Neural progenitor cell (in vitro differentiated cells): ENCODE measurements around the gene SPOCK1. TPM values are rescaled to one million over a fixed set of nuclear protein-coding genes. Genes with fewer than 3 reads are reported as not detected.
A peak's percentile ranks its signal among the peaks of the same experiment; 100 is the strongest.
"Not testable (repeated sequence)": the region's sequence is repeated elsewhere in the genome, so short reads cannot be mapped to it uniquely, and the experiment has no call there.

ENCODE experiments used
- DNase-seq: peaks from one replicate; pipeline ENCODE4 v3.0.0-alpha.2; 2016; ENCODE audit warnings: low spot score
- H2AFZ ChIP-seq: fragments of 200-600 bp; sonication (generic); replicated peaks from 2 replicates; pipeline ENCODE4 v1.6.1; 2016; ENCODE audit warnings: antibody characterized with exemption
- H3F3A ChIP-seq: fragments of 200-600 bp; sonication (generic); 2 replicates; pipeline ENCODE4 v1.6.1; 2016; ENCODE audit warnings: antibody characterized with exemption, low read depth
- H3K27ac ChIP-seq: fragments of 200-600 bp; sonication (generic); 2 replicates; pipeline ENCODE4 v1.5.1; 2016; ENCODE audit warnings: mild to moderate bottlenecking
- H3K27me3 ChIP-seq: fragments of 200-600 bp; sonication (generic); 2 replicates; pipeline ENCODE4 v1.6.1; 2016; ENCODE audit warnings: mild to moderate bottlenecking, moderate library complexity
- H3K36me3 ChIP-seq: fragments of 200-600 bp; sonication (generic); 2 replicates; pipeline ENCODE4 v1.5.1; 2016
- H3K4me1 ChIP-seq: fragments of 200-600 bp; sonication (generic); 2 replicates; pipeline ENCODE4 v1.6.1; 2016; ENCODE audit warnings: mixed run types
- H3K4me2 ChIP-seq: fragments of 200-600 bp; sonication (generic); 2 replicates; pipeline ENCODE4 v1.6.1; 2016
- H3K4me3 ChIP-seq: fragments of 200-600 bp; sonication (generic); 2 replicates; pipeline ENCODE4 v1.5.1; 2016
- H3K79me2 ChIP-seq: fragments of 200-600 bp; sonication (generic); 2 replicates; pipeline ENCODE4 v1.6.1; 2016; ENCODE audit warnings: low read depth
- H3K9ac ChIP-seq: fragments of 200-600 bp; sonication (generic); 2 replicates; pipeline ENCODE4 v1.6.1; 2016
- H3K9me3 ChIP-seq: fragments of 200-600 bp; sonication (generic); 2 replicates; pipeline ENCODE4 v1.5.1; 2016; ENCODE audit warnings: low read depth
- H4K20me1 ChIP-seq: fragments of 200-600 bp; sonication (generic); 2 replicates; pipeline ENCODE4 v1.6.1; 2016; ENCODE audit warnings: low read depth
- H3K27ac Mint-ChIP-seq: 3 replicates; pipeline ENCODE4 v1.8.0; 2021; ENCODE audit warnings: mixed read lengths
- H3K27me3 Mint-ChIP-seq: 2 replicates; pipeline ENCODE4 v1.8.0; 2022; ENCODE audit warnings: low read depth, mild to moderate bottlenecking, inconsistent platforms, moderate library complexity, mixed read lengths; ENCODE audit not compliant: insufficient read depth
- H3K36me3 Mint-ChIP-seq: 3 replicates; pipeline ENCODE4 v1.8.0; 2021; ENCODE audit warnings: mixed read lengths
- H3K4me1 Mint-ChIP-seq: 3 replicates; pipeline ENCODE4 v1.8.0; 2021; ENCODE audit warnings: mixed read lengths
- H3K4me3 Mint-ChIP-seq: 3 replicates; pipeline ENCODE4 v1.8.0; 2021; ENCODE audit warnings: mild to moderate bottlenecking, moderate library complexity, mixed read lengths
- H3K9me3 Mint-ChIP-seq: 3 replicates; pipeline ENCODE4 v1.8.0; 2020; ENCODE audit warnings: mixed read lengths
- CTCF ChIP-seq: fragments of 200-600 bp; sonication (generic); IDR thresholded peaks from 2 replicates; pipeline ENCODE4 v1.5.1; 2017; ENCODE audit warnings: antibody characterized with exemption, mild to moderate bottlenecking
- EZH2 ChIP-seq: fragments of 200-600 bp; sonication (generic); IDR thresholded peaks from 2 replicates; pipeline ENCODE4 v1.6.1; 2017; ENCODE audit warnings: antibody characterized with exemption, mild to moderate bottlenecking, moderate library complexity
- EZH2phosphoT487 ChIP-seq: fragments of 200-600 bp; sonication (generic); IDR thresholded peaks from 2 replicates; pipeline ENCODE4 v1.6.1; 2017; ENCODE audit warnings: antibody characterized with exemption
- total RNA-seq: library from RNA; depleted of rRNA; stranded (reverse); fragments of >200 nt; gene quantifications from 2 replicates; pipeline ENCODE4 v1.2.3, GENCODE V29; 2015; ENCODE audit warnings: low replicate concordance

The SPOCK1 gene
- total RNA-seq, 1 donor from 2014 or later: 6.9 TPM

- no peaks in the 10 kb centered on the region for H3K27me3 Mint-ChIP-seq
- Histone ChIP-seq H3K4me1 (peaks cover 6% of the 10 kb centered on the region), H3K27me3 (no peaks in the 10 kb centered on the region), H3K9ac (no peak overlapping the region), H3K27ac (no peak overlapping the region), H3F3A (no peaks in the 10 kb centered on the region), H3K4me3 (no peak overlapping the region), H2AFZ (no peak overlapping the region), H3K79me2 (no peaks in the 10 kb centered on the region), H3K36me3 (no peaks in the 10 kb centered on the region), H4K20me1 (no peaks in the 10 kb centered on the region), H3K4me2 (no peak overlapping the region), H3K9me3 (no peaks in the 10 kb centered on the region)
- DNase-seq: no peak
- H3K36me3 Mint-ChIP-seq: no peaks in the 10 kb centered on the region
- H3K4me1 Mint-ChIP-seq: peaks cover 9% of the 10 kb centered on the region
- H3K27ac Mint-ChIP-seq: no peak overlapping the region
- TF ChIP-seq EZH2phosphoT487: no peak
- no peak for TF ChIP-seq CTCF
- TF ChIP-seq EZH2: no peak
- H3K9me3 Mint-ChIP-seq: no peaks in the 10 kb centered on the region
- H3K4me3 Mint-ChIP-seq: no peak overlapping the region
Measured at GRCh38 chr5:136981936-136982335, 517.2 kb downstream of the SPOCK1 start.

GRCh38 chr5:136979131-136979530 is 520.0 kb downstream of the SPOCK1 start:
- no peak overlapping the region for H3K4me3 ChIP-seq
- H3K36me3 ChIP-seq: no peaks in the 10 kb centered on the region
- no peak for DNase-seq
- no peak overlapping the region for H3K4me3 Mint-ChIP-seq
- no peaks in the 10 kb centered on the region for H3K9me3 Mint-ChIP-seq
- no peaks in the 10 kb centered on the region for H3F3A ChIP-seq
- no peak overlapping the region for H3K4me2 ChIP-seq
- H2AFZ ChIP-seq: no peak overlapping the region
- H3K27me3 Mint-ChIP-seq: no peaks in the 10 kb centered on the region
- H3K27ac Mint-ChIP-seq: no peak overlapping the region
- no peaks in the 10 kb centered on the region for H3K36me3 Mint-ChIP-seq
- H3K9ac ChIP-seq: no peak overlapping the region
- H3K9me3 ChIP-seq: no peaks in the 10 kb centered on the region
- H3K4me1 ChIP-seq: peaks cover under 1% of the 10 kb centered on the region
- no peaks in the 10 kb centered on the region for H4K20me1 ChIP-seq
- no peak overlapping the region for H3K27ac ChIP-seq
- no peaks in the 10 kb centered on the region for H3K4me1 Mint-ChIP-seq
- H3K79me2 ChIP-seq: no peaks in the 10 kb centered on the region
- TF ChIP-seq CTCF (no peak), EZH2 (no peak), EZH2phosphoT487 (no peak)
- H3K27me3 ChIP-seq: no peaks in the 10 kb centered on the region

GRCh38 chr5:136963504-136963903 is 535.6 kb downstream of the SPOCK1 start:
- H3K4me3 Mint-ChIP-seq: no peak overlapping the region
- H3K27ac Mint-ChIP-seq: no peak overlapping the region
- H2AFZ ChIP-seq: no peak overlapping the region
- H3K27ac ChIP-seq: no peak overlapping the region
- H4K20me1 ChIP-seq: no peaks in the 10 kb centered on the region
- H3K27me3 Mint-ChIP-seq: no peaks in the 10 kb centered on the region
- H3K9ac ChIP-seq: no peak overlapping the region
- no peak overlapping the region for H3K4me2 ChIP-seq
- DNase-seq: no peak
- no peaks in the 10 kb centered on the region for H3K4me1 Mint-ChIP-seq
- H3K9me3 Mint-ChIP-seq: no peaks in the 10 kb centered on the region
- no peaks in the 10 kb centered on the region for H3F3A ChIP-seq
- TF ChIP-seq CTCF (no peak), EZH2phosphoT487 (no peak), EZH2 (no peak)
- H3K4me1 ChIP-seq: no peaks in the 10 kb centered on the region
- H3K36me3 Mint-ChIP-seq: no peaks in the 10 kb centered on the region
- no peaks in the 10 kb centered on the region for H3K27me3 ChIP-seq
- H3K9me3 ChIP-seq: peaks cover 4% of the 10 kb centered on the region
- no peaks in the 10 kb centered on the region for H3K36me3 ChIP-seq
- H3K4me3 ChIP-seq: no peak overlapping the region
- no peaks in the 10 kb centered on the region for H3K79me2 ChIP-seq

DNA sequence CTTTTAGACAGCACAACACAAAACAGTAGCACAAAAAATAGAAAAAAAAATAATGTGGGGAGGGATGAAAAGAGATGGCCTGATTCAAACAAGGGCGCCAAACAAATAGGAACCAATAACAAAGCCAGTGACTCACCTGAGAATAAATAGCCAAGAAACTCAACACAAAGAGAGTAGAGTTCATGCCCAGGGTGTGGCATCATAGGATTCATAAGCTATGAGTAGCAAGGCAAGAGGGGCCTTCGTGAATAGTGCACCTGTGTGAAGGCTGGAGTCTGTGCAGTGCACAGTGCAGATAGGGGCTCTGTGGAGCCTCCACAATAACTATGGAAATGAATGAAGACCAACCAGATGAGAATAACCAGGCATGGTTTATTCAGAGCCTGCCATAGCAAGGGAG is 541.7 kb downstream of the SPOCK1 start:
- no peak for DNase-seq
- H3K27ac ChIP-seq: no peak overlapping the region
- no peak overlapping the region for H2AFZ ChIP-seq
- TF ChIP-seq EZH2 (no peak), CTCF (no peak), EZH2phosphoT487 (no peak)
- Mint-ChIP-seq H3K27ac (no peak overlapping the region), H3K4me3 (no peak overlapping the region), H3K27me3 (peaks cover 2% of the 10 kb centered on the region), H3K9me3 (peaks cover under 1% of the 10 kb centered on the region), H3K4me1 (no peaks in the 10 kb centered on the region), H3K36me3 (no peaks in the 10 kb centered on the region)
- no peaks in the 10 kb centered on the region for H4K20me1 ChIP-seq
- H3F3A ChIP-seq: no peaks in the 10 kb centered on the region
- peaks cover 4% of the 10 kb centered on the region for H3K9me3 ChIP-seq
- H3K79me2 ChIP-seq: no peaks in the 10 kb centered on the region
- no peak overlapping the region for H3K4me3 ChIP-seq
- H3K4me1 ChIP-seq: peaks cover 9% of the 10 kb centered on the region
- no peak overlapping the region for H3K4me2 ChIP-seq
- no peaks in the 10 kb centered on the region for H3K27me3 ChIP-seq
- no peak overlapping the region for H3K9ac ChIP-seq
- no peaks in the 10 kb centered on the region for H3K36me3 ChIP-seq

DNA sequence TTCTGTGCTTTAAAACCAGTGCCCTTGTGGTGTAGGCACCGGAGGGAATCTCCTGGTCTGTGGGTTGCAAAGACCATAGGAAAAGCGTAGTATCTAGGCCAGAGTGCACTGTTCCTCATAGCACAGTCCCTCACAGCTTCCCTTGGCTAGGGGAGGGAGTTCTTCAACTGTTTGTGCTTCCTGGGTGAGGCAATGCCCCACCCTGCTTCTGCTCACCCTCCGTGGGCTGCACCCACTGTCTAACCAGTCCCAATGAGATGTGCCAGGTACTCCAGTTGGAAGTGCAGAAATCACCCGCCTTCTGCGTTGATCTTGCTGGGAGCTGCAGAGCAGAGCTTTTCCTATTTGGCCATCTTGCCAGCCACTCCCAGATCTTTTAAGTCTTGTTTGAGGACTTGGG is 545.0 kb downstream of the SPOCK1 start:
- not testable (repeated sequence) for H3K9me3 ChIP-seq, H3K27ac ChIP-seq, H4K20me1 ChIP-seq, H3K27ac Mint-ChIP-seq, H3K36me3 ChIP-seq, H3F3A ChIP-seq, H3K27me3 ChIP-seq, H3K4me1 Mint-ChIP-seq, H3K4me3 ChIP-seq, H3K27me3 Mint-ChIP-seq, DNase-seq, H3K36me3 Mint-ChIP-seq, H3K4me1 ChIP-seq, H3K79me2 ChIP-seq, H3K9me3 Mint-ChIP-seq, H3K9ac ChIP-seq, H3K4me3 Mint-ChIP-seq
- Histone ChIP-seq H2AFZ (peak overlapping the region; percentile 75), H3K4me2 (peak overlapping the region; percentile 24)
